Ureter (tissue), 1 donor: ENCODE data around the gene KDM4B. TPM values are rescaled to one million over a fixed set of nuclear protein-coding genes. Genes with fewer than 3 reads are reported as not detected.

ENCODE experiments used
- DNase-seq: peaks from one replicate; pipeline ENCODE4 v3.0.0-alpha.2; 2020; ENCODE audit warnings: low spot score
- total RNA-seq: library from RNA; stranded (reverse); gene quantifications from one replicate; pipeline ENCODE4 v1.2.4, GENCODE V29; 2023
- donor health status: DM: yes; HTN: yes; CAD: no.

Gene KDM4B
- total RNA-seq, 1 donor from 2014 or later, result 58.3 TPM

DNA sequence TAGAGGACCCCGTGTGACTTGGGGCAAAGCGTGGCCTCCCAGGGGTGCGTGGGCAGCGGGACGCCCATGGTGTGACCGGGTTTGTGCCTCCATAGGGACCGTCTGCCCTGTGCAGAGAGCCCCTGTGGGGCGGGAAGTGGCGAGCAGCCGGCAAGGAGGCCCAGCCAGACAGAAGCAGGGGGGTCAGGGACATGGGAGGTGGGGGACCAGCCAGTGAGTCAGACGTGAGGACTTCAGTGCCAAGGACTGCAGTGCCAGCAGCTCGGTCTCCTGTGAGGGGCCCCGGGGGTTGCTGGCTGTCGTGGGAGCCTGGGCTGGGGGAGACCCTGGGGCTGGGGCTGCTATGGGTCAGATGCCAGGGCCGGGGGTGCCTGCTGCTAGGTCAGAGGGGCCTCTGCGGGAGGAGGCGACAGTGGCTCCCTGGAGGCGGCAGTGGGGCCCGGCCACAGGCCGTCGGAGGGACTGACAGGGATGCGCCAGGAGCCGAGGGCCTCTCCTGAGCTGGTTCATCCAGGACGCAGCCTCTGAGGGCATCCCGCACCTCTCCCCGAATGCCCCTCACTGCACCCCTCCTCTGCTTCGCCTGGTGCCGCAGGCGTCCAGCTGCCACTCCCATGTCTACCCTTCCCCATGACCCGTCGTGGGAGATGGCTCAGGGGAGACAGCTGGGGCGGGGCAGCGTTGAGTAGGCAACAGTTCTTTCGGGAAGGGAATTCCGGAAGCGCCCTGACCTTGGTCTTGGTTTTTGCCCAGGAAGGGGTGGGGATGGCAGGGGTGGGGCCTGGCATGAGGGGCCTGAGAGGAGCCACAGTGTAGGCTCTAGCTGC lies 80.0 kb downstream of the KDM4B start:
- DNase-seq, result no peak

- DNase-seq, result no peak
Measured at GRCh38 chr19:5049561-5049960, 80.6 kb downstream of the KDM4B start.

DNA sequence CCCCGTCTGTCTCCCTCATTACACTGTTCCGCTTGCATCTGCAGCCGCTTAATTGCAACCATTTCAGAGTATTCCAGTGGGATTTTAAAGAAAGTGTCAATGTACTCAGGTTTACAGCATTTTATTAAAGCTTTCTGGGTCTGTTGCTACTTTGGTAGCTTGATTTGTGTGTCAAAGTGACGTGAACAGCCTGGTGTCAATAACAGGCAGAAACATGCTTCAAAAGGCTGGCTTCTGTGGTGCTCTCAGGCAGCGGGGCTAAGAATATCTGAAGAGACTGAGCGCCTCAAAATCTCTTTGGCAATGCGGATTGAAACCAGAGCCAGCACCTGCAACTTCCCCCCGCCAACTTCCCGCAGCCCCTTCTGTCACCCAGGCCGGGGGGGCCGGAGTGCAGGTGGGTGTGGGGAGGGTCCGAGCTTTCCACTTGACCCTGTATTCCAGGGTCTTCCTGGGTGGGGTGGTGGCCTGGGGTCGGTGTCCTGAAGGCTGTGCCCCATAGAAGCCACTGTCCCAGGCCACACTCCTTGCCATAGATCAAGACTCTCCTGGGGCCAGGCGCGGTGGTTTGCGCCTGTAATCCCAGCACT lies 81.2 kb downstream of the KDM4B start:
- DNase-seq, result no peak

DNA sequence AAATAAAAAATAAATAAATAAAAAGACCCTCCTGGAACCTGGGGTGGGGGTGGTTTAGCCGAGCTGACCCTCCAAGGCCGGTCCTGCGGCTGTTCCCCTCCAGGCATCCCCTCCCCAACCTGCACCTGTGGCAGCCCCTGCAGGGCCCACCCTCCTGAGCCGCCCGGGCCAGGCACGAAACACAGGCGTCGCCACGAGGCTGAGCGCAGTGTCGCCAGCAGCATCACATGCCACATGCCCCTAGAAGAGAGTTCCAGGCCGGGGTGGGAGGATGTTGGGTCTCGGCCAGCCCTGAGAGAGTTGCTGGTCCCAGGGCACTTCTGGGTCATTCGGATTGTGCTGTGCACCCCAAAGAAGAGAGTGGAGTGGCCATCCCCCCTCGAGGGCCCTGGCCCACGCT lies 82.0 kb downstream of the KDM4B start:
- DNase-seq, result no peak

DNA sequence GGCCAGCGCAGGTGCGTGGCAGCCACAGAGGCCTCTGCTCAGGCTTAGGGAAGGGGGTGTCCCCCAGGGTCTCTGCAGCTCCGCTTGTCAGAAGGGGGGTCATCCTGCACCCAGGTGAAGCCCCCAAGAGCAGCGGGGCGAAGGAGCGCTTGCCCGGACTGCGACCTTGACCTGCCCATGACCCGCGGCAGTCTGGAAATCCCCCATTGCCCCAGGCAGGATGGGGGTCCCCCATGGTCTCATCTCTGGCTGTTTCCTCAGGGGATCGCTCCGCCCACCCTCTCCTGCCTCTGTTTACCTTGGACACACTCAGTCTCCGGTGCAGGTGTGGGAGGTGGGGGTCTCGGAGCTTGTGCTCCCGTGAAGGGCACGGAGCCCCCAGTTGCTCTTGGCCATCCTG lies 82.7 kb downstream of the KDM4B start:
- DNase-seq, result no peak

- DNase-seq, result no peak
Measured at GRCh38 chr19:5052515-5052914, 83.6 kb downstream of the KDM4B start.

GRCh38 chr19:5052945-5053485 lies 84.1 kb downstream of the KDM4B start:
- no peak for DNase-seq

DNA sequence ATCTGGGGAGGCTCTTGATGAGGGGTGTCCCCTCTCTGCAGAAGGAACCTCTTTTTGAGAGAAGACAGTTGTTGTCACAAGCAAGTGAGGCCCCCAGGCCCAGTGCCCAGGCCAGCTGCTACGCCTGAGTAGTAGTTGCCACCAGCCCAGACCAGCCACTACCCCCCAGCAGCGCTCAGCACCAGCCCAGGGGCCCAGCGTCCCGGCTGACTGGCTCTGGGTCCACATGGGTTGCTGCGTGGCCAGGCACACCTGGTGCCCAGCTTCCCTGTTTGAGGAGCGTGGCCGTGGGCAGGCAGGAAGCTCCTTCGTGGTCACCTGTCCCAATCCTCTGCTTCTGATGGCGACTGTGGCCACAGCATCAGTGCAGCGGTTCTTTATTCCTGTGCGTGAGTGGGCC lies 84.7 kb downstream of the KDM4B start:
- no peak for DNase-seq

DNA sequence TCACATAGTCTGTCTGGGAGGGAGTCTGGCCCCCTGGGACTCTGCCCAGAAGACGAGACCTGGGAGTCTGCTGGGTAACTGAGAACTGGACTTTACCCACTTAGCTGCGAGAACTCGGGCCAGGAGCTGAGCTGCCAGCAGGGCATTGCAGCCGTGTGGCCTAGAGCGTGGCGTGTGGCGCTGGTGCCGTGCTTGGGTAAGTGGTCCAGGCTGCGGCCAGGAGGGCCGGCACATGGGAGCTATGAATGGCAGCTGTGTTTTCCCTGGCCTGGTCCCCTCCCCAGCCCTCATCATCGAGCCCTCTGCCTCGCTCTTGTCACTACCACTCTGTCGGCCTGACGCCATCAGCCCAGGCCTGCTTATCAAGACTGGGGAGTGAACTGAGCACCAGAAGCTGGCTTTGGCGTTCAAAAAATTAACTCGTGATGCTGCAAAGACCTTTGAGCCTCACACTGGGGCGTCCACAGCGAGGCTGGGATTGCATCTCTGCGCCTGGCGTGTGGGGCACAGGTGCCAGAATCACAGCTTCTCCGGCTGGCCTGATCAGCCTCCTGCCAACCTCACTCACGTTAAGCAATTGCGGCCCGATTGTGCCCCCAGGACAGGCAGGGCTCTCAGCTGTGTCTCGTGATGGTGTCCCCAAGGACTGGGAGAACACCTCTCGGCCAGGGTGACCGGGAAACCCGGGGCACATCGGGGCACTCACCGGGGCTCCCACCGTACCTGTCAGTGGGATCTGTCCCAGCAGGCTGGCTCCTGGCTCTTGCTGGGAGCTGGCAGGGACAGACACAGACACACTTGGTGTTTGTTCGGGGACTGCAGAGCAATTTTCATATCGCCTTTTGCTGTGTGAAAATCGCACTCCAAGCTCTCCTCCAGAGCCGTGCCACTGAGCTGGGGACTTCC lies 85.9 kb downstream of the KDM4B start:
- DNase-seq, result no peak

DNA sequence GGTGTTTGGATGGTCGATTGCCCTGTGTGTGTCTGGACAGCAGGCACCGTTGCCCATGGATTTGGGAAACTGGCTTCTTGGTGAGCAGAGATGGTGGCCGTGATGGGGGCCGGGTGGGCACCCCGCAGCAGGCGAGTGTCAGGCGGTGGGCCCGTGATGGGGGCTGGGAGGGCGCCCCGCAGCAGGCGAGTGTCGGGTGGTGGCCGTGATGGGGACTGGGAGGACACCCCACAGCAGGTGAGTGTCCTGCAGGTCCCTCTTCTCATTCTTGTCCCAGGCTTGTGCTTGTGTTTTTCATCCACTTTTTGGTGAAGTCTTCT lies 86.5 kb downstream of the KDM4B start:
- no peak for DNase-seq

DNA sequence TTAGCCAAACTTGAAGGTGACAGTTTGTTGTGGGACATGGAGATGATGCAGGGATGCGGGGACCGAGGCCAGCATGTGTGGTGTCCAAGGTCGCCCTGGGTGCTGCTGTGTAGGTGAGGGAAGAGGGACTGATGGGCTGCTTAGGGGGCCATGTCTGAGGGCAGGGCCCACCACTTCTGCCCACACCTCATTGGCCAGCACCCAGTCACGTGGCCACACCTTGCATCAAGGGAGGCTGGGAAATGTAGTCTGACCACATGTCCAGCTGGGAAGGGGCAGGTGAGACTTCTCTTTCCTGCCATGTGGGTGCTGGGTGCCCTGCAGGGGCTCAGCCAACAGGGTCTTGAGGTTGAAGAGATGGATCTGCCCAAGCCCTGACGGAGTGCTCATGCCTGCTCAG lies 88.9 kb downstream of the KDM4B start:
- no peak for DNase-seq

DNA sequence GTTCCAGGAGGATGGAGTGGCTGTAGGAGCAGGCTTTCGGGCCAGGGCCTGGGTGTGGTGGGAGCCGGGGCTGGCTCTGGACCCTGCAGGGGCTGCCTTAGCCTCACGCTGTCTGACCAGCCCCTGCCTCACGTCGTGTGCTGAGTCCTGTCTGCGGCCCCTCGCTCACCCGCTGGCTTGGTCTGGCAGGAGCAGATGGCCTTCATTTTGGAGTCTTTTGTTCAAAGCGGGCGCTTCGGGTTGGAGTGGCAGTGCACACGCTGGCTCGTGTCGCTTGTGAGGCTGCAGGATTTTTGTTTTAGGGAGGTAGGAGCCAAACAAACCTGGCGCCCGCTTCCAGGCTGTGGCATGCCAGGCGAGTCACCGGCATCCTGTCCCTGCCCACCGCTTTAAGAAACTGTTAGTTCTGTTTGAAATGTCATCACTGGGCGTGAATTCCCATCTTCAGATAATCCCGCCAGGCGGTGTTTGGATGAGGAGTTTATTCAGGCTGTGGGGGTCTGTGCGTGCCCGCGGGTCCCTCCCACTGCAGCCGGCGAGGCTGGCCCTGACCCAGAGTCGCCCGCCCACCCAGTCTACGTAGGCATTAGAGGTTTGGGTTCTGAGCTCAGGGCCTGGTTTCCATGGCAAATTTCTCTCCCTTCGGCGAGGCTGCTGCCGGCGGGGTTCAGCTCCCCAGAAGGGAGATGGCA lies 89.8 kb downstream of the KDM4B start:
- no peak for DNase-seq

DNA sequence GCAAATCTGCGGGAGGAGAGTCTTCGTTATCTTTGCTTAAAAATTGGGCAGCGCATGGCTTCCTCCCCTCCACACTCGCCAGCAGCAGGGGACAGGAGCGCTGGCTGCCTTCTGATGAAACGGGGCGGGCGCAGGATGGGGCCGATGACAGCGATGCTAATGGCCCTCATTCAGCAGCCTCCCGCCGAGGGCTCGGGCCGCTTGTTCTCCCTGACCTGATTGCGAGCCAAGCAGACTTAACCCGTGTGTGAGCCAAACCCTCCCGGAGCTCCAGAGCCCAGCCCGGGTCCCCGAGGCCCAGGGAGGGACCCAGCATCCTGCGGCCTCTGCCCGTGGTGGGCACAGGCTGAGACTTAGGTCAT lies 90.3 kb downstream of the KDM4B start:
- no peak for DNase-seq

DNA sequence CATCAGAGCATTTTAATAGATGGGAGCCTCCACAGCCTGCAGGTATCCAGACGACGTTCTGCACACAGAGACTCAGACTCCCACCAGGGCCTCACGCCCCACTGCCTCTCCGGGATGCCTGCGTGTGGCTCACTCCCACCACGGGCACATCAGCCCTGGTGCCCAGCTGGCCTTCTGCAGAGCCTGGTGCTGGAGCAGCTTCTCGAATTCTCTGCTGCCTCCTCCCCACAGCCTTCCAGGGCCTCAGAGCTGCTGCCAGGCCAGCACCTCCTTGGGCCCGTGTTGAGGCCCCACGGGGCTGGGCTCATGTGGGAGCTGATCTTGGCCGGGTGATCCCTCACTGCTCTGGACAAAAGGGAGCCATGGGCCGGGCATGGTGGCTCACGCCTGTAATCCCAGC lies 90.9 kb downstream of the KDM4B start:
- no peak for DNase-seq

- no peak for DNase-seq
Measured at GRCh38 chr19:5062195-5062594, 93.3 kb downstream of the KDM4B start.

DNA sequence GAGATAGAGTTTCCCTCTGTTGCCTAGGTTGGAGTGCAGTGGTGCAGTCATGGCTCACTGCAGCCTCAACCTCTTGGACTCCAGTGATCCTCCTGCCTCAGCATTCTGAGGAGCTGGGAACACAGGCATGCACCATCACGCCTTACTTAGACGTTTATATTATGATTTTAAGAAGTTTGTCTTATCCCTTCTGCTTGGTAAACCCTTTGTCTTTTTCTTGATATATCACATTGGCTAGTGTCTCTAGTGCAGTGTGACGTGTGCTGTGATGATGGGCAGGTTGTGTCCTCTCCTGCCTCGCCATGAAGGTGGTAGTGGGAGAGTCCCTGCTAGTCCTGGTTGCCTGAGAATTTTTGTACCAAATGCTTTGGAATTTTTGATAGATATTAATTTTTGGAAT lies 93.9 kb downstream of the KDM4B start:
- no peak for DNase-seq

GRCh38 chr19:5063873-5064645 lies 95.1 kb downstream of the KDM4B start:
- no peak for DNase-seq

GRCh38 chr19:5064896-5065295 lies 96.0 kb downstream of the KDM4B start:
- DNase-seq, result no peak

- no peak for DNase-seq
Measured at GRCh38 chr19:5065663-5066093, 96.8 kb downstream of the KDM4B start.

GRCh38 chr19:5066768-5067167 lies 97.9 kb downstream of the KDM4B start:
- no peak for DNase-seq

DNA sequence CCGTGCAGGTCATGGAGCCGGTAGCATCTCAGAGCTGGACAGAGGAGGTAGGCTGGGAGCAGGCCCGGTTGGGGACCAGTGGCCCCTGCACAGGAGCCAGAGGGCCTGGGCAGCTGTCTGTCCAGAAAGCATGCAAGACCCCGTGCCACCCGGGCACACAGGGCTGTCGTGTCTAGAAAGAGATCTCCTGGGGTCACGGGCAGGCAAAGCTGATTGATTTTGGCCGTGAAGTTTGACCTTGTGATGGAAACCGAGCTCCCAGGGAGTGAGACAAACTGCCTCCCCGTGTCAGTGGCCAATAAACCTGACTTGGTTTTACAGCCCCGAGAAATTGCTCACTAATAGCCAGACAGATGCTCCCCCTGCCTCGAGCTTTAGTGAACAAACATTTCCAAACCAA lies 98.8 kb downstream of the KDM4B start:
- DNase-seq, result no peak
